GM19023 (cell line): ENCODE measurements around the gene MYBPC3.
A peak's percentile ranks its signal among the peaks of the same experiment; 100 is the strongest.

ENCODE experiments used
- ATAC-seq: cut with Tn5 transposase; IDR thresholded peaks from one replicate; pipeline ENCODE4 v1.9.1; 2021; ENCODE audit warnings: mild to moderate bottlenecking, moderate library complexity; ENCODE audit not compliant: unreplicated experiment

Gene MYBPC3

GRCh38 chr11:47387944-47388696 lies 35.6 kb upstream of the MYBPC3 start:
- no peak for ATAC-seq

DNA sequence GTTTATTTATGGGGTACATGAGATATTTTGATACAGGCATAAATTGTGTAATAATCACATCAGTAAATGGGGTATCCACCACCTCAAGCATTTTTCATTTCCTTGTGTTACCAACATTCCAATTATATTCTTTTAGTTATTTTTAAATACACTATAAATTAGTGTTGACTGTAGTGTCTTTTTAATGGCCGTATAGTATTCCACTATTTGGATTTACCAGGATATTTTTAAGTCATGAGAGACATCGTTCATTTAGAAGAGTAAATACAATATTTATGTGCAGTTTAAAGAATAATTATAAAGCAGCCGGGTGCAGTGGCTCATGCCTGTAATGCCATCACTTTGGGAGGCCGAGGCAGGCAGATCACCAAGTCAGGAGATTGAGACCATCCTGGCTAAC lies 32.0 kb upstream of the MYBPC3 start:
- no peak for ATAC-seq

- ATAC-seq, result no peak
These were observed 30.6 kb upstream of the MYBPC3 start for GRCh38 chr11:47383071-47383470.

DNA sequence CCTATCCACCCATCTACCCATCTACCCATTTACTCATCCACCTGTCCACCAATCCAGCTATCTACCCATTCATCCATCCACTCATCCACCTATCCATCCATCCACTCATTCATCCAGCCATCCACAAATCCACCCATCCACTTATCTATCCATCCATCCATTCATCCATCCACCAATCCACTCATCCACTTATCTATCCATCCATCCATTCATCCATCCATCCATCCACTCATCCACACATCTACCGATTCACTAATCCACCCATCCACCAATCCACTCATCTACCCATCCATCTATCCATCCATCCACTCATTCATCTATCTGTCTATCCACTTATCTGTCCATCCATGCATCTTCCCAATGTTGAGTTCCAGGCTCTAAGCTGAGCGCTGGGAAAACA lies 27.6 kb upstream of the MYBPC3 start:
- ATAC-seq, result no peak

DNA sequence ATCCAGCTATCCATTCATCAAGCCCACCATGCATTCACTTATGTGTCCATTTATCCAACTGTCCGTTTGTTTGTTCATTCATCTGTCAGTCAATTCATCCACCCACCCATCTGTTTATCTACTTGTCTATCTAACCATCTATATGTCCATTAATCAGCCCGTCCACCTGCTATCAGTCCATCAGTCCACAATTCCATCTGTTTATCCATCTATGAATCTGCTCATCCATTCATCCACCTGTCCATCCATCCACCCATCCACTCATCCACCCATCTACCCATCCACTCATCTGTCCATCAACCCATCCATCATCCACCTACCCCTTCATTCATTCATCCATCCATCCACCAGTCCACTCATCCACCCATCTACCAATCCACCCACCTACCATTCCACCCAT lies 26.8 kb upstream of the MYBPC3 start:
- no peak for ATAC-seq

DNA sequence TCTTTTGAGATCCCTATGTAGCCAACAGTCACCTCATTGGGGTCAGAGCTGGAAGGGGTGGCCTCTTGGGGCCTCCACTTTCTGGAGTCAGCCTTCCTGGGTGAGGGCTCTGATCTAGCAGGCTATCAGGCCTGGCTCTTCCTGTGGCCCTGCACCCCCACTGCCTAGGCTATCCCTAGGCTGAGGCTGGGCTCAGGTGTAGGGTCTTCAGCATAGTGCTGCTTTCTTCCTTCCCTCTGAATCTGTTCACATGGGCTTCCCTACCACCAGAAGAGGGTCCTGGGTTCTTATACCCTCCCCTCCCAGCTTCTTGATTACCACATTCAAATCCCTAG lies 26.3 kb upstream of the MYBPC3 start:
- ATAC-seq, result no peak

DNA sequence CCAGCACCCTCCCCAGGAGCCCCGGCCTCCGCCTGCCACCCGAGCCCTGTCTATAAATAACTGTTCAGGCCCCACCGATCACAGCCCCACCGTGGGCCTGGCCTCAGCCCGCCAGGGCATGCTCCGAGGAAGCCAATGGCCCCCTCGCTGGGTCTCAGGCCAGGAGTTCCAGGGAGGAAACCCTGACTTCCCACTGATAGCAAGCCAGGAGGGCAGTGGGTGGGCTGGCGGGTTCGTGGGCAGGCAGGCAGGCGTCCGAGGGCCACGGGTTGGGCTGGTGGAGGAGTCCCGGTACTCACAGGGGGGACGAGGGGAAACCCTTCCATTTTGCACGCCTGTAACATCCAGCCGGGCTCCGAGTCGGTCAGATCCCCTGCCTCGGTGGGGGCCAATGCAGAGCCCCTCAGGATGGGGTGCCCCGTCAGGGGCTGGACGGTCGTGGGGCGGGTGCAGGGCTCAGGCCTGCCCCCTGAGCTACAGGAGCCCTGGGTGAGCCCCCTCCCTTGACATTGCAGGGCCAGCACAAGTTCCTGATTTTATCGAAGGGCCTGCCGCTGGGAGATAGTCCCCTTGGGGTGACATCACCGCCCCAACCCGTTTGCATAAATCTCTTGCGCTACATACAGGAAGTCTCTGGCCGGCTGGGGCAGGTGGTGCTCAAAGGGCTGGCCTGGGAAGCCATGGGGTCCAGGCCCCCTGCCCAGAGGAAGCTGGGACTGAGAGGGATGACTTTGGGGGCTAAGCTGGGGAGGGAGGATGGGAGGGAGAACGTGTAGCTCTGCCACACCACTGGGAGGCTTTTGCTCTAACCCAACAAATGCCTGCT lies 25.7 kb upstream of the MYBPC3 start, which contains the start of gene SPI1:
SPI1 (minus strand) TSS at position 538 of the 826 bp plus-strand sequence; CDS start at position 344, 194 bp downstream.
- peak; percentile 75 for ATAC-seq

- ATAC-seq, result peak; percentile 32
These were observed 25.1 kb upstream of the MYBPC3 start for GRCh38 chr11:47377571-47378009.

GRCh38 chr11:47376525-47377371 lies 24.2 kb upstream of the MYBPC3 start:
- ATAC-seq, result peak; percentile 43

GRCh38 chr11:47376107-47376524 lies 23.6 kb upstream of the MYBPC3 start:
- ATAC-seq, result no peak

DNA sequence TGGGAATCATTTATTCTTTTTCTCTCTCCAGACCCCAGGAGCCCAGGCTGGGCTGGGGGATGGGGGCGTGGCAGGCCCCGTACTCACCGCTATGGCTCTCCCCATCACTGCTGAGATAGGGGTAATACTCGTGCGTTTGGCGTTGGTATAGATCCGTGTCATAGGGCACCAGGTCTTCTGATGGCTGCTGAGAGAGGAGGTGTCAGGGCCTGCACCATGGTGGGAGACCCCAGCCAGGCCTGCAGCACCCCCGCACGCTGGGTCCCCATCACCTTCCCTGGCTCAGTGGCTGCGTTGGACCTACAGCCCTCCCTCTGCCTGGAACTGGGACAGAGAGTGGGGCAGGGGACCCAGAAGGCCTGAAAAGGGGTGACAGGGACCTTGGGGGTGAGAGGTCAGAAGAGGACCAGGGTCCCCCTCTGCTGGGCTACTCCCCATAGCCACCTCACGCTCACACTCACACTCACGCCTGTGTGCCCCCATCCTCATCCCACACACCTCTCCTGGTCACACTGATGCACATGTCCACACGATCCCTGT lies 23.1 kb upstream of the MYBPC3 start:
- ATAC-seq, result no peak

DNA sequence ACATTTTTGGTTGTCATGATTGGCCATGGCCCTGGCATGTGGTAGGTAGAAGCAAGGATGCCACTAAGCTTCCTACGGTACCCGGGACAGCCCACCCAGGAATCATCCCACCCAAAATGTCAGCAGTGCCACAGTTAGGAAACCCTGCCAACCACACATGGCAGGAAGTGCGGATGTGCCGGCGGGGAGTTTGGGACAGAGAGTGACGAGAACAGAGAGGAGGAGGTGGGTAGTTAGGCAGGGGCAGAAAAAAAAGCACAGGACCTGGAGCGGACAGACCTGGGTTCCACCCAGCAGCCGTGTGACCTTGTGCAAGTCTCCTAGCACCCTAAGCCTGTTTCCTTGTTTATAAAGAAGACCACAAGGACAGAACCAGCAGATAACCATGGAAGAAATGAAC lies 22.5 kb upstream of the MYBPC3 start:
- no peak for ATAC-seq

GRCh38 chr11:47374720-47375019 lies 22.2 kb upstream of the MYBPC3 start:
- ATAC-seq, result no peak

DNA sequence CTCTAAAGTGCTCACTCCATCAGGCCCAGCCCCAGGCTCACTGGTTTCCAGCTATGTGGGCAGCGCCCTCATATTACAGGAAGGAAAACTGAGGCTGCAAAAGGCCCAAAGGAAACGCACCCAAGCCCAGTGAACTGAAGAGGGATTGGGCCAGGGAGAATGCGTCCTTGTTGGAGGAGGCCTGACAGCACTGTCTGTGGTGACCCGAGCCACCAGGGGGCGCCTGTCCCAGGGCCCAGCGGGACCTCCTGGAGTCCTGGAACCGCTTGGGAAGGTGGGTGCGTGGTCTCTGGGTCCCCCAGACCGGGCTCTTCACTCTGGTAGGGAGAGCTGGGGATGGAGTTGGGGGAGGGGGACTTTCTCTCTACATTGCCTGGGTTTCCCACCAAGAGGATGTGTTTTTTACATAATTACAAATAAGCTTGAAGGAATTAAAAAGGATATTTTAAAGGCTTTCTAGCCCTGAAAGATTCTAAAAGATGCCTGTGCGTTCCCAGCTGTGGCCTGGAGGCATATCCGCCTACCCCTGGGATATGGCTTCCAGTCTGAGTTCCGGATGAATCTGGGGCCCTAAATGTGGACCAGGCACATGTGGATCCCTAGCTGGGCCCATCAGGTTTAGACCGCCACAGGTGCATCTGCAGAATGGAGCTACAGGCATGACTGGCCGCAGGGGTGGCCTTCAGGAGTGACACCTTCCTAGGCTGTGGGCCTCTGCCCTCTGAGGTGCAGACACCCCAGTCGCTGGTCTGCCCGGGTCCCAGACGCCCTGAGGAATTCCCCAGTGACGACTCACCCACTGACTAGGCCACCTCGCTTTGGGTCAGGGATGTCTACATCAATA lies 21.6 kb upstream of the MYBPC3 start:
- no peak for ATAC-seq

- no peak for ATAC-seq
These were observed 19.9 kb upstream of the MYBPC3 start for GRCh38 chr11:47372422-47372821.

GRCh38 chr11:47369676-47370075 lies 17.2 kb upstream of the MYBPC3 start:
- no peak for ATAC-seq

DNA sequence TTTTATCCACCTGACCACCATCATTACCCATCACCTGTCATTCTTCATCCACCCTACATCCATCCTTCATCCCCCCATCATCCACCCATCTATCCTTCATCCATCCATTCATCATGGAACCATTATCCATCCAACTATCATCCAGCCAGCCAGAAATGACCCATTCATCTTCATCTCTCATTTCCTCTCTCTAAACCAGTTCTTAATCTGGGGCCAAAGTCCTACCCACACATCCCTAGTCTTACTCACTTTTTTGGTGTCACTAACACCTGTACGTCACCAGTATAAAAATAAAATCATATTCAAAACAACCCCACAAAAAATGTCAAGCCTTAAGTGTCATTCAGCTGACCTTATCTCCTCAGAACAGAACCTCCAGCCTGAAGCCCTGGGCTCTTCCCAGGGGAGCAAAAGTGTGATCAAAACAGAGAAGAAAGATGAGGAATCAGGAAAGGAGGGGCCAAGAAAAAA lies 13.6 kb upstream of the MYBPC3 start:
- no peak for ATAC-seq

DNA sequence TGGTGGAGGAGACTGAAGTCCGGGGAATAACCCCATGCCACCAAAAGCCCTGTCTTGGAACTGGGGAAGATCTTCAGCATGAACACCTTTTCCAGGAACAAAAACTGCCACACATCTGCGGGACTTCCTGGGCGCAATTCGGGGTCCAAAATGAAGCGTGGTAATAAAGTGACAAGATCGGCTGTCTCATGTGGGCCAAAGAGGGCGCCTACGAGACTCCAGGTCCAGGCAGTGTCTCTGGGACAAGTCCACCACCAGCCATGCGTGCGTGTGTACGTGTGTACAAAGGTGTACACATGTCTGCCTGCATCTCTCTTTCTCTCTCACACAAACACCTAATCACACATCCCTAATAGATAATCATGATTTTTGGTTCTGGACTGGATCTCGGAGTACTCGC lies 8.9 kb upstream of the MYBPC3 start:
- ATAC-seq, result no peak

GRCh38 chr11:47360341-47360740 lies 7.8 kb upstream of the MYBPC3 start:
- ATAC-seq, result no peak

- ATAC-seq, result no peak
These were observed 7.1 kb upstream of the MYBPC3 start for GRCh38 chr11:47359586-47359985.
